DND-41 (cell line): ENCODE measurements around the gene ASTN1.

ENCODE experiments used
- ATAC-seq: fragments of 200-7000 bp; cut with Tn5 transposase; 3 replicates; pipeline ENCODE4 v1.9.1; 2021; ENCODE audit warnings: low read depth; ENCODE audit not compliant: insufficient read depth
- DNase-seq: peaks from one replicate; pipeline ENCODE4 v3.0.0-alpha.2; 2020
- H2AFZ ChIP-seq: 2 replicates; pipeline ENCODE4 v1.6.0; 2012; ENCODE audit warnings: low read depth, low read length
- H3K27ac ChIP-seq: 2 replicates; pipeline ENCODE4 v1.5.1; 2012; ENCODE audit warnings: low read length, inconsistent platforms
- H3K27me3 ChIP-seq: fragments of 200-600 bp; sonication (generic); 2 replicates; pipeline ENCODE4 v1.6.0; 2012; ENCODE audit warnings: low read length, mild to moderate bottlenecking, inconsistent platforms; ENCODE audit not compliant: insufficient read depth, poor library complexity
- H3K36me3 ChIP-seq: 2 replicates; pipeline ENCODE4 v1.5.1; 2012; ENCODE audit warnings: low read length, inconsistent platforms; ENCODE audit not compliant: insufficient read depth
- H3K4me1 ChIP-seq: 2 replicates; pipeline ENCODE4 v1.5.1; 2012; ENCODE audit warnings: mild to moderate bottlenecking, low read length; ENCODE audit not compliant: insufficient read depth
- H3K4me2 ChIP-seq: 2 replicates; pipeline ENCODE4 v1.6.0; 2012; ENCODE audit warnings: mild to moderate bottlenecking, moderate library complexity, low read length, inconsistent platforms; ENCODE audit not compliant: insufficient read depth
- H3K4me3 ChIP-seq, 2 experiments: fragments of 200-600 bp in 1 of 2; shearing (Covaris generic) in 1 of 2; 2 replicates each; pipeline ENCODE4 v1.5.1; 2012 to 2016; ENCODE audit warnings: inconsistent platforms in 2 of 2, low read length in 2 of 2, mild to moderate bottlenecking in 2 of 2, low read depth in 1 of 2, moderate library complexity in 1 of 2
- H3K79me2 ChIP-seq: 2 replicates; pipeline ENCODE4 v1.6.0; 2012; ENCODE audit warnings: low read length, inconsistent platforms; ENCODE audit not compliant: insufficient read depth
- H3K9ac ChIP-seq: 2 replicates; pipeline ENCODE4 v1.6.0; 2012; ENCODE audit warnings: low read depth, mild to moderate bottlenecking, inconsistent platforms, low read length, moderate library complexity
- H3K9me3 ChIP-seq: 2 replicates; pipeline ENCODE4 v1.5.1; 2012; ENCODE audit warnings: low read length, moderate library complexity, mild to moderate bottlenecking, inconsistent platforms; ENCODE audit not compliant: insufficient read depth, severe bottlenecking
- H4K20me1 ChIP-seq: 2 replicates; pipeline ENCODE4 v1.6.0; 2012; ENCODE audit warnings: low read length; ENCODE audit not compliant: insufficient read depth
- EZH2 ChIP-seq: IDR thresholded peaks from 3 replicates; pipeline ENCODE4 v1.6.1; 2012; ENCODE audit warnings: borderline replicate concordance, low read depth, mild to moderate bottlenecking, moderate library complexity, low read length, inconsistent platforms; ENCODE audit not compliant: severe bottlenecking
- TF ChIP-seq, protein P1 (sequence below): IDR thresholded peaks from 2 replicates; pipeline ENCODE4 v1.5.1; 2012; ENCODE audit warnings: borderline replicate concordance, low read length, moderate library complexity, mild to moderate bottlenecking; ENCODE audit not compliant: poor library complexity, severe bottlenecking; ENCODE audit errors: extremely low read depth

The ASTN1 gene

GRCh38 chr1:177044390-177044789, 120.1 kb downstream of the ASTN1 start:
- H3K4me1 ChIP-seq, result no peaks in the 10 kb centered on the region
- H3K4me2 ChIP-seq, result no peak overlapping the region
- H3K79me2 ChIP-seq, result no peaks in the 10 kb centered on the region
- no peak overlapping the region for H3K27ac ChIP-seq
- H3K9me3 ChIP-seq, result no peaks in the 10 kb centered on the region
- ATAC-seq, result no peak
- TF ChIP-seq, protein P1, sequence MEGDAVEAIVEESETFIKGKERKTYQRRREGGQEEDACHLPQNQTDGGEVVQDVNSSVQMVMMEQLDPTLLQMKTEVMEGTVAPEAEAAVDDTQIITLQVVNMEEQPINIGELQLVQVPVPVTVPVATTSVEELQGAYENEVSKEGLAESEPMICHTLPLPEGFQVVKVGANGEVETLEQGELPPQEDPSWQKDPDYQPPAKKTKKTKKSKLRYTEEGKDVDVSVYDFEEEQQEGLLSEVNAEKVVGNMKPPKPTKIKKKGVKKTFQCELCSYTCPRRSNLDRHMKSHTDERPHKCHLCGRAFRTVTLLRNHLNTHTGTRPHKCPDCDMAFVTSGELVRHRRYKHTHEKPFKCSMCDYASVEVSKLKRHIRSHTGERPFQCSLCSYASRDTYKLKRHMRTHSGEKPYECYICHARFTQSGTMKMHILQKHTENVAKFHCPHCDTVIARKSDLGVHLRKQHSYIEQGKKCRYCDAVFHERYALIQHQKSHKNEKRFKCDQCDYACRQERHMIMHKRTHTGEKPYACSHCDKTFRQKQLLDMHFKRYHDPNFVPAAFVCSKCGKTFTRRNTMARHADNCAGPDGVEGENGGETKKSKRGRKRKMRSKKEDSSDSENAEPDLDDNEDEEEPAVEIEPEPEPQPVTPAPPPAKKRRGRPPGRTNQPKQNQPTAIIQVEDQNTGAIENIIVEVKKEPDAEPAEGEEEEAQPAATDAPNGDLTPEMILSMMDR, result no peak
- no peak for TF ChIP-seq EZH2
- H3K4me3 ChIP-seq, result no peak overlapping the region
- H4K20me1 ChIP-seq, result no peaks in the 10 kb centered on the region
- no peak overlapping the region for H3K9ac ChIP-seq
- H3K36me3 ChIP-seq, result no peaks in the 10 kb centered on the region
- H3K27me3 ChIP-seq, result no peaks in the 10 kb centered on the region
- no peak for DNase-seq
- no peak overlapping the region for H2AFZ ChIP-seq

DNA sequence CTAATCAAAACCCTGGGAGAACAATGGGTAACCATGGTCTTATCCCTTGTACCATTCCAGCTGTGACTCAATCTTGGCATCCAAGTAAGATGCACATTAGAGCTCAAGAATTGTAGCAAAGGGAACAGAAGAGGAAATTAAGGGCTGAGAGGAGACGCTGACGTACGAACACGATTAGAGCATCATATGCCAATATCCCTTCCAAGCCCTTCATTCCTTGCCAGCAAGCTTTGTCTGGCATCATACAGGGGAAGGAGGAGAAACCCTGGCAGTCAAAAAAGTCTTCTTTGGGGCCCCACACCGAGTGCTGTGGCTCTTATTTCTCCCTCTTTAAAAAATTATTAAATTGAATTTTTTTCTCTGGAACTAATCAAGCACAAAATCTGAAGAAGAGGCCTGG, 120.9 kb downstream of the ASTN1 start:
- H3K27ac ChIP-seq, result no peak overlapping the region
- H3K9me3 ChIP-seq, result no peaks in the 10 kb centered on the region
- no peaks in the 10 kb centered on the region for H3K79me2 ChIP-seq
- no peaks in the 10 kb centered on the region for H3K4me1 ChIP-seq
- no peak overlapping the region for H3K9ac ChIP-seq
- H4K20me1 ChIP-seq, result no peaks in the 10 kb centered on the region
- H3K36me3 ChIP-seq, result no peaks in the 10 kb centered on the region
- H3K4me3 ChIP-seq, result no peak overlapping the region
- ATAC-seq (no peak), DNase-seq (no peak)
- H3K4me2 ChIP-seq, result no peak overlapping the region
- no peaks in the 10 kb centered on the region for H3K27me3 ChIP-seq
- no peak overlapping the region for H2AFZ ChIP-seq
- no peak for TF ChIP-seq EZH2
- TF ChIP-seq, protein P1, result no peak

DNA sequence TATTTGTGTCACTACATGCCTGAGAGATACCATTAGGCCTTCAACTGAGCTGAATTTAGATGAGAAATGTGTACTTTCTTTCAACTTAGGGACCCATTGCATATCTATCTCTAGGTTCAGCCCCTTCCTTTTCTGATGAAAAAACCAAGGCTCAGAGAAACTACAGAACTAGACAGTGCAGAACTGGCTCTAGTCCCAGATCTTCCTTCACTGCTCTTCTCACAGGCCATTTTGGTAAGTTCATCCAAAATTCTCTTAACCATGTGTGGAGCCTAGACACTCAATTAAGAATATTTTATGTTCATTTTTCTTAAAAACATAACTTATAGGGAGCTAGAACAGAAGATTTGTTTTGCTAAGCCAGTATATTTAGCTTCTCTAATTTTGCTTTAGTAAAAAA, 128.9 kb downstream of the ASTN1 start:
- no peaks in the 10 kb centered on the region for H3K27me3 ChIP-seq
- no peaks in the 10 kb centered on the region for H3K79me2 ChIP-seq
- no peak overlapping the region for H2AFZ ChIP-seq
- ATAC-seq, result no peak
- H4K20me1 ChIP-seq, result no peaks in the 10 kb centered on the region
- no peak overlapping the region for H3K4me2 ChIP-seq
- TF ChIP-seq, protein P1, result no peak
- no peak for TF ChIP-seq EZH2
- DNase-seq, result no peak
- H3K9me3 ChIP-seq, result no peaks in the 10 kb centered on the region
- no peak overlapping the region for H3K9ac ChIP-seq
- H3K27ac ChIP-seq, result no peak overlapping the region
- no peaks in the 10 kb centered on the region for H3K4me1 ChIP-seq
- H3K36me3 ChIP-seq, result no peaks in the 10 kb centered on the region
- no peak overlapping the region for H3K4me3 ChIP-seq

DNA sequence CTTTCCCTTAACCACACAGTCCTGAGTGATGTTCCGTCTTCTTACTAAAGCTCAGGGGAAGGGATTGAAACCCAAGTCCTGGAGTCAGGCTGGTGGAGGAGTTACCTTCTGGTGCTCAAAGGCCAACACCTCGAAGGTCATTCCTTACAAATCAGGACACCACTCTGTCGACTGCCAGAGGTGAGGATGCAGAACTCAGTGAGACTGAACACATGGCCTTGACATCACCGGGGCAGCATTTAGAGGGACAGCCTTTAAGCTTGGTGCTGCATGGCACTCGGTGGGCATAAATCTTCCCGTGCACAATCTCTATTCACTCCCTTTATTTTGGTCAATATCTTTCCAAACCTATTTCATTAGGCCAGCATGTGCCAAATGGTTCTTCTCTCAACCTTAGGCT, 130.9 kb downstream of the ASTN1 start:
- ATAC-seq (no peak), DNase-seq (no peak)
- no peaks in the 10 kb centered on the region for H4K20me1 ChIP-seq
- H2AFZ ChIP-seq, result no peak overlapping the region
- no peak overlapping the region for H3K4me3 ChIP-seq
- H3K27ac ChIP-seq, result no peak overlapping the region
- no peaks in the 10 kb centered on the region for H3K4me1 ChIP-seq
- H3K4me2 ChIP-seq, result no peak overlapping the region
- no peaks in the 10 kb centered on the region for H3K79me2 ChIP-seq
- no peak overlapping the region for H3K9ac ChIP-seq
- H3K27me3 ChIP-seq, result no peaks in the 10 kb centered on the region
- H3K36me3 ChIP-seq, result no peaks in the 10 kb centered on the region
- TF ChIP-seq, protein P1, result no peak
- TF ChIP-seq EZH2, result no peak
- H3K9me3 ChIP-seq, result no peaks in the 10 kb centered on the region
